Activated CD8-positive, alpha-beta memory T cell treated with anti-CD3 and anti-CD28 coated beads for 48 hours (primary cell): Measurements from ENCODE around the gene SEPTIN10.
"Not testable (repeated sequence)": the region's sequence is repeated elsewhere in the genome, so short reads cannot be mapped to it uniquely, and the experiment has no call there.

ENCODE experiments used
- DNase-seq, 3 experiments: peaks; one replicate each; pipeline ENCODE4 v3.0.0-alpha.2; 2020; ENCODE audit warnings: low read depth in 2 of 3, low spot score in 2 of 3

SEPTIN10 gene

GRCh38 chr2:109607766-109608165, 6.0 kb downstream of the SEPTIN10 start:
- DNase-seq = no peak

GRCh38 chr2:109604597-109604996, 9.2 kb downstream of the SEPTIN10 start:
- no peak for DNase-seq

- DNase-seq = no peak
Observed at GRCh38 chr2:109602617-109603188, 11.1 kb downstream of the SEPTIN10 start.

- no peak for DNase-seq
Observed at GRCh38 chr2:109601783-109602182, 12.0 kb downstream of the SEPTIN10 start.

GRCh38 chr2:109597283-109597682, 16.5 kb downstream of the SEPTIN10 start:
- no peak for DNase-seq

- DNase-seq = no peak
Observed at GRCh38 chr2:109595644-109596043, 18.1 kb downstream of the SEPTIN10 start.

- no peak for DNase-seq
Observed at GRCh38 chr2:109594246-109594885, 19.4 kb downstream of the SEPTIN10 start.

- DNase-seq = no peak
Observed at GRCh38 chr2:109592905-109593304, 20.9 kb downstream of the SEPTIN10 start.

GRCh38 chr2:109591206-109591605, 22.6 kb downstream of the SEPTIN10 start:
- no peak for DNase-seq

GRCh38 chr2:109586687-109587086, 27.1 kb downstream of the SEPTIN10 start:
- DNase-seq = no peak

- DNase-seq = no peak
Observed at GRCh38 chr2:109582928-109583895, 30.6 kb downstream of the SEPTIN10 start.

- DNase-seq = not testable (repeated sequence)
Observed at GRCh38 chr2:109577630-109578029, 36.1 kb downstream of the SEPTIN10 start.

GRCh38 chr2:109575373-109575772, 38.4 kb downstream of the SEPTIN10 start:
- no peak for DNase-seq

GRCh38 chr2:109563980-109564550, 49.7 kb downstream of the SEPTIN10 start:
- DNase-seq = no peak

GRCh38 chr2:109563288-109563687, 50.5 kb downstream of the SEPTIN10 start:
- no peak for DNase-seq

GRCh38 chr2:109562421-109562820, 51.3 kb downstream of the SEPTIN10 start:
- DNase-seq = no peak

GRCh38 chr2:109560265-109560664, 53.5 kb downstream of the SEPTIN10 start:
- DNase-seq = no peak

- no peak for DNase-seq
Observed at GRCh38 chr2:109558076-109558882, 55.5 kb downstream of the SEPTIN10 start.

- DNase-seq = no peak
Observed at GRCh38 chr2:109557309-109557708, 56.5 kb downstream of the SEPTIN10 start.

- no peak for DNase-seq
Observed at GRCh38 chr2:109555346-109555900, 58.3 kb downstream of the SEPTIN10 start.
